ENCODE data around the gene MMP1. TPM values are rescaled to one million over a fixed set of nuclear protein-coding genes. Genes with fewer than 3 reads are reported as not detected.

The MMP1 gene
- total RNA-seq, 1 experiment from 2014 or later = not detected

DNA sequence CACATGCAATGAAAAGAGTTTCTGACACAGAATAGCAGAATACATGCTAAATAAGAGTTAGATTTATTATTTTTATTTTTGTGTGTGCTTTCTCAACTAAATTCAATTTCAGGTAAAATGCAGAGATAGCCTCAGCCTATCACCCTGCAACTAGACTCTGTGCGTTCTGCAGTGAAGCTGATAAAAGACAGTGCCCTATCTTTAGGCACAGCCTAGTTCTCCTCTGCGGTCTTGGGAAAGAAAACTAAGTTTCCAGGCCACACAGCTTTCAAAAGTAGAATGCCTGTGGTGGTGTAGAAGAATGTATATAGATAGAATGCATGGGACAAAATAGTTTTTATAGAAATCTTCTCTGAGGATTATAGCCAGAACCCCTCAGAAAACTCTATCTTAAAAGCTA, 12.0 kb upstream of the MMP1 start:
- Histone ChIP-seq H3K14ac (ENCODE audit: insufficient read depth, low read length) (no peak overlapping the region), H3K23ac (ENCODE audit: insufficient read length, low read depth, low read length) (no peak overlapping the region), H2AK5ac (ENCODE audit: insufficient read length, low read length) (no peak overlapping the region), H3K18ac (ENCODE audit: insufficient read length, low read depth, low read length) (no peak overlapping the region), H2BK12ac (ENCODE audit: insufficient read length, low read depth, low read length) (no peak overlapping the region), H3K9me3 (ENCODE audit: control insufficient read depth, low read depth, low read length) (no peaks in the 10 kb centered on the region), H3K4me2 (ENCODE audit: insufficient read depth, insufficient read length, low read length) (no peak overlapping the region), H3K27me3 (ENCODE audit: insufficient read depth, low read length) (no peaks in the 10 kb centered on the region), H2BK15ac (ENCODE audit: low read depth, low read length) (no peak overlapping the region), H3K27ac (ENCODE audit: insufficient read length, low read depth, low read length) (no peak overlapping the region), H4K5ac (ENCODE audit: insufficient read length, low read depth, low read length) (no peak overlapping the region), H3K9ac (ENCODE audit: extremely low read depth, insufficient read length, low read length) (no peak overlapping the region), H3K23me2 (ENCODE audit: insufficient read length, low read depth, low read length, poor library complexity, severe bottlenecking) (no peaks in the 10 kb centered on the region), H4K20me1 (ENCODE audit: control insufficient read depth, insufficient read depth, insufficient read length) (no peaks in the 10 kb centered on the region), H4K91ac (ENCODE audit: insufficient read length, low read depth, low read length) (no peak overlapping the region), H2AFZ (ENCODE audit: low read length) (no peak overlapping the region), H3K4ac (ENCODE audit: low read depth, low read length) (no peak overlapping the region), H3K79me2 (ENCODE audit: insufficient read depth, low read length) (no peaks in the 10 kb centered on the region), H3K56ac (ENCODE audit: insufficient read length, low read depth, low read length) (no peak overlapping the region), H3K79me1 (ENCODE audit: insufficient read depth, low read depth, low read length, poor library complexity, severe bottlenecking) (no peaks in the 10 kb centered on the region), H2BK5ac (ENCODE audit: insufficient read length, low read length) (no peak overlapping the region), H3T11ph (ENCODE audit: low read length) (no peak overlapping the region), H2BK20ac (ENCODE audit: low read depth, low read length, poor library complexity, severe bottlenecking) (no peak overlapping the region), H3K4me1 (ENCODE audit: insufficient read depth, low read length) (no peaks in the 10 kb centered on the region), H2BK120ac (ENCODE audit: low read depth, low read length, poor library complexity, severe bottlenecking) (no peak overlapping the region), H4K8ac (replicated peaks; ENCODE audit: insufficient read length, low read depth, low read length) (no peak overlapping the region)
- TF ChIP-seq CTCF (conservative IDR thresholded peaks at IDR 0.05) = no peak
- H3K27ac Mint-ChIP-seq = no peak overlapping the region
- no peak overlapping the region for H3K4me3 Mint-ChIP-seq
- H3K9me3 Mint-ChIP-seq = no peaks in the 10 kb centered on the region
- no CpG with 5 or more reads among the region's 2 CpGs for WGBS (ENCODE audit: extremely low coverage, insufficient read length, low lambda C conversion rate)
- H3K36me3 Mint-ChIP-seq (ENCODE audit: insufficient read depth in 1 of 3, low read depth in 3 of 3) = no peaks in the 10 kb centered on the region
- H3K4me1 Mint-ChIP-seq = peaks cover 11 to 20% of the 10 kb centered on the region in 2 experiments
- no peaks in the 10 kb centered on the region; the same call in 1 of the 2 replicates for H3K27me3 Mint-ChIP-seq (ENCODE audit: low read depth)
- no peak for DNase-seq
